ENCODE measurements around the gene NOMO2. TPM values are rescaled to one million over a fixed set of nuclear protein-coding genes. Genes with fewer than 3 reads are reported as not detected.
"Not testable (repeated sequence)": the region's sequence is repeated elsewhere in the genome, so short reads cannot be mapped to it uniquely, and the experiment has no call there.

Gene NOMO2
- polyA plus RNA-seq, 3 donors: 26.1 to 76.8 (median 66.0) TPM

DNA sequence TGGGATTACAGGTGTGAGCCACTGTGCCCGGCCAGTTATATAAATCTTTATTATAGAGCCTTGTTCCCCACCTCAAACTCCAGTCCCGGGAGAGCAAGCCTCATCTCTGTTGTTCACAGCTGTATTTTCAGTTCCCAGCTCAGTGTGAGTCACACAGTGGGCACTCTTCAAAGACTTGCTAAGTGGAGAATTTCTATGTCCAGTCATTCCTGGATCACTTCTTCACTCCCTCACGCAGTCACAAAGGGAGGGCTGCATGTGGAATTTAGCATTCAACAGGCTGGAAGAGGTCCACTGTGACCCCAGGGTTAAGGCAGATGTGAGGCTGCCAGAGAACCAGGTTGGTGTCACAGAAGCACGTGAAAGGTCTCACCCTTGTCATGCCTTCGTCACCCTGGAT, 33.0 kb upstream of the NOMO2 start:
- H3K9me3 ChIP-seq (replicated peaks in 1 of 2; ENCODE audit: control insufficient read depth in 1 of 2, insufficient read depth in 1 of 2, low read length in 2 of 2); H3K4me1 ChIP-seq (ENCODE audit: control insufficient read depth in 1 of 2, insufficient read depth in 2 of 2, low read length in 2 of 2); H3K27me3 ChIP-seq (ENCODE audit: control insufficient read depth in 2 of 2, insufficient read depth in 2 of 2, low read length in 2 of 2); H3K36me3 ChIP-seq (replicated peaks in 1 of 2; ENCODE audit: control insufficient read depth in 1 of 2, insufficient read depth in 2 of 2, low read length in 2 of 2); H3K4me1 Mint-ChIP-seq; H3K27ac Mint-ChIP-seq; H3K27me3 Mint-ChIP-seq (ENCODE audit: low read depth in 3 of 3); H3K9ac ChIP-seq (ENCODE audit: insufficient read depth, low read length, poor library complexity, severe bottlenecking); H3K79me2 ChIP-seq (ENCODE audit: insufficient read depth, low read length); H3K4me3 ChIP-seq (replicated peaks in 1 of 3; ENCODE audit: low read depth in 2 of 3, low read length in 3 of 3); intact Hi-C loops (cut with micrococcal nuclease); H3K9me3 Mint-ChIP-seq; H4K20me1 ChIP-seq (ENCODE audit: insufficient read depth, low read length); H3K4me2 ChIP-seq (replicated peaks; ENCODE audit: extremely low read depth, low read length, poor library complexity, severe bottlenecking); H2AFZ ChIP-seq (ENCODE audit: insufficient read depth, low read depth, low read length, poor library complexity, severe bottlenecking); H3K36me3 Mint-ChIP-seq; H3K27ac ChIP-seq (ENCODE audit: low read depth in 1 of 2, low read length in 2 of 2); H3K4me3 Mint-ChIP-seq; DNase-seq: not testable (repeated sequence)
- WGBS (ENCODE audit: insufficient coverage): 95% methylated on average over 3 of the region's 5 CpGs

DNA sequence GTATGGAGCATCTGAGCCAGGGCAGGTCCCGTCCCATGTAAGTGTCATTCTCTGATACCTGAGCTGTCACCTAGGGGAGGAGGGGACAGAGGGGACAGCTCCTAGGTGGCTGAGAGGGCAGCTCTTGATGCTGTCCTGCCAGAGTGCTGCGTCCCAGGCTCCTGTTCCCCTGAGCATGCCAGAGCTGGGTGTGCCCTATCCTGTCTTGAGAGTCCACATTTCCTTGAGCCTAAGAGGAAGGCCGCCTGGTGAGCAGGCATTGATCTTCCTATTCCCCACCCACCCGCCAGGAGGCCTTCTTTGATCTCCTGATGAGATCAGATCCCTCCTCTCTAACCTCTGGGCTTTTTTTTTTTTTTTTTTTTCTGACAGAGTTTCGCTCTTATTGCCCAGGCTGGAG, 32.0 kb upstream of the NOMO2 start:
- DNase-seq; H4K20me1 ChIP-seq (ENCODE audit: insufficient read depth, low read length); H3K9me3 Mint-ChIP-seq; H3K36me3 Mint-ChIP-seq; intact Hi-C loops (cut with micrococcal nuclease); H3K4me3 ChIP-seq (replicated peaks in 1 of 3; ENCODE audit: low read depth in 2 of 3, low read length in 3 of 3); H3K79me2 ChIP-seq (ENCODE audit: insufficient read depth, low read length); H2AFZ ChIP-seq (ENCODE audit: insufficient read depth, low read depth, low read length, poor library complexity, severe bottlenecking); H3K4me1 ChIP-seq (ENCODE audit: control insufficient read depth in 1 of 2, insufficient read depth in 2 of 2, low read length in 2 of 2); H3K36me3 ChIP-seq (replicated peaks in 1 of 2; ENCODE audit: control insufficient read depth in 1 of 2, insufficient read depth in 2 of 2, low read length in 2 of 2); H3K4me2 ChIP-seq (replicated peaks; ENCODE audit: extremely low read depth, low read length, poor library complexity, severe bottlenecking); H3K9me3 ChIP-seq (replicated peaks in 1 of 2; ENCODE audit: control insufficient read depth in 1 of 2, insufficient read depth in 1 of 2, low read length in 2 of 2); H3K9ac ChIP-seq (ENCODE audit: insufficient read depth, low read length, poor library complexity, severe bottlenecking); H3K27ac ChIP-seq (ENCODE audit: low read depth in 1 of 2, low read length in 2 of 2); H3K4me3 Mint-ChIP-seq; H3K27me3 Mint-ChIP-seq (ENCODE audit: low read depth in 3 of 3); H3K4me1 Mint-ChIP-seq; H3K27ac Mint-ChIP-seq; H3K27me3 ChIP-seq (ENCODE audit: control insufficient read depth in 2 of 2, insufficient read depth in 2 of 2, low read length in 2 of 2): not testable (repeated sequence)
- no CpG with 5 or more reads among the region's 5 CpGs for WGBS (ENCODE audit: insufficient coverage)

DNA sequence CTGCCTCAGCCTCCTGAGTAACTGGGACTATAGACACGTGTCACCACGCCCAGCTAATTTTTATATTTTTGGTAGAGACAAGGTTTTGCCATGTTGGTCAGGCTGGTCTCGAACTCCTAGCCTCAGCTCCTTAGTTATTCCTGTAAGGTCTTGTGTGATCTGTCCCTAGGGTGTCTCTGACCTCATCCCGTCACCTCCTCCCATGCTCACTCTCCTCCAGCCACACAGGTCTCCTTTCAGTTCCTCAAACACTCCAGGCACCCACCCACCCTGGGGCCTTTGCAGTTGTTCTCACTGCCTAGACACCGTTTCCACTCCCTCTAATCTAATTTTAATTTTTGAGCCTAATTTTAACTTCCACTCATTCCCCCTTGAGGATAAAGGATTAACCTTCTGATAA, 31.1 kb upstream of the NOMO2 start:
- H3K79me2 ChIP-seq (ENCODE audit: insufficient read depth, low read length); H3K4me2 ChIP-seq (replicated peaks; ENCODE audit: extremely low read depth, low read length, poor library complexity, severe bottlenecking); H3K27ac ChIP-seq (ENCODE audit: low read depth in 1 of 2, low read length in 2 of 2); H4K20me1 ChIP-seq (ENCODE audit: insufficient read depth, low read length); H3K36me3 ChIP-seq (replicated peaks in 1 of 2; ENCODE audit: control insufficient read depth in 1 of 2, insufficient read depth in 2 of 2, low read length in 2 of 2); H3K9me3 Mint-ChIP-seq; H3K27me3 ChIP-seq (ENCODE audit: control insufficient read depth in 2 of 2, insufficient read depth in 2 of 2, low read length in 2 of 2); H3K4me1 ChIP-seq (ENCODE audit: control insufficient read depth in 1 of 2, insufficient read depth in 2 of 2, low read length in 2 of 2); DNase-seq; H3K36me3 Mint-ChIP-seq; H2AFZ ChIP-seq (ENCODE audit: insufficient read depth, low read depth, low read length, poor library complexity, severe bottlenecking); H3K9ac ChIP-seq (ENCODE audit: insufficient read depth, low read length, poor library complexity, severe bottlenecking); H3K4me3 Mint-ChIP-seq; H3K9me3 ChIP-seq (replicated peaks in 1 of 2; ENCODE audit: control insufficient read depth in 1 of 2, insufficient read depth in 1 of 2, low read length in 2 of 2); H3K27me3 Mint-ChIP-seq (ENCODE audit: low read depth in 3 of 3); intact Hi-C loops (cut with micrococcal nuclease); H3K4me3 ChIP-seq (replicated peaks in 1 of 3; ENCODE audit: low read depth in 2 of 3, low read length in 3 of 3): not testable (repeated sequence)
- Mint-ChIP-seq H3K27ac (peak overlapping the region in 1 of 7 donors; percentile 50), H3K4me1 (peaks cover 11% of the 10 kb centered on the region)
- WGBS (ENCODE audit: insufficient coverage): no CpG with 5 or more reads among the region's 5 CpGs
